Endothelial cell (in vitro differentiated cells): ENCODE results near the gene SLC28A3. TPM values are rescaled to one million over a fixed set of nuclear protein-coding genes. Genes with fewer than 3 reads are reported as not detected.
"Not testable (repeated sequence)": the region's sequence is repeated elsewhere in the genome, so short reads cannot be mapped to it uniquely, and the experiment has no call there.

ENCODE experiments used
- DNase-seq: peaks from one replicate; pipeline ENCODE4 v3.0.0; 2021; ENCODE audit warnings: low spot score
- H3K27ac Mint-ChIP-seq: one replicate; pipeline ENCODE4 v1.8.0; 2021; ENCODE audit warnings: mixed read lengths, inconsistent platforms; ENCODE audit not compliant: unreplicated experiment
- H3K27me3 Mint-ChIP-seq: one replicate; pipeline ENCODE4 v1.8.0; 2021; ENCODE audit warnings: mild to moderate bottlenecking, moderate library complexity, mixed read lengths, inconsistent platforms; ENCODE audit not compliant: unreplicated experiment
- H3K36me3 Mint-ChIP-seq: one replicate; pipeline ENCODE4 v1.8.0; 2021; ENCODE audit warnings: mild to moderate bottlenecking, low read depth, mixed read lengths, inconsistent platforms; ENCODE audit not compliant: unreplicated experiment
- H3K4me1 Mint-ChIP-seq: one replicate; pipeline ENCODE4 v1.8.0; 2021; ENCODE audit warnings: mild to moderate bottlenecking, mixed read lengths, inconsistent platforms; ENCODE audit not compliant: unreplicated experiment
- H3K4me3 Mint-ChIP-seq: one replicate; pipeline ENCODE4 v1.8.0; 2021; ENCODE audit warnings: mild to moderate bottlenecking, mixed read lengths, inconsistent platforms; ENCODE audit not compliant: unreplicated experiment
- H3K9me3 Mint-ChIP-seq: one replicate; pipeline ENCODE4 v1.8.0; 2021; ENCODE audit warnings: mixed read lengths, inconsistent platforms; ENCODE audit not compliant: unreplicated experiment
- long read RNA-seq: library from polyadenylated mRNA; unstranded; transcript quantifications from one replicate; pipeline ENCODE4 v2.0.0, GENCODE V29; 2020; ENCODE audit not compliant: unreplicated experiment
- total RNA-seq: library from RNA; stranded (reverse); fragmentation: NEBNext Ultra II Directional; extraction: Animal tissue kit (Norgen Biotek cat#: 25700); gene quantifications from one replicate; pipeline ENCODE4 v1.2.1, GENCODE V29; 2021; ENCODE audit not compliant: unreplicated experiment
- TF ChIP-seq, protein P1 (sequence below): fragments of 200-600 bp; sonication (generic); IDR thresholded peaks from one replicate; pipeline ENCODE4 v1.5.0; 2021; ENCODE audit warnings: antibody characterized with exemption; ENCODE audit not compliant: unreplicated experiment

SLC28A3 gene
- total RNA-seq = 0.26 TPM
- long read RNA-seq = 0 reads

DNA sequence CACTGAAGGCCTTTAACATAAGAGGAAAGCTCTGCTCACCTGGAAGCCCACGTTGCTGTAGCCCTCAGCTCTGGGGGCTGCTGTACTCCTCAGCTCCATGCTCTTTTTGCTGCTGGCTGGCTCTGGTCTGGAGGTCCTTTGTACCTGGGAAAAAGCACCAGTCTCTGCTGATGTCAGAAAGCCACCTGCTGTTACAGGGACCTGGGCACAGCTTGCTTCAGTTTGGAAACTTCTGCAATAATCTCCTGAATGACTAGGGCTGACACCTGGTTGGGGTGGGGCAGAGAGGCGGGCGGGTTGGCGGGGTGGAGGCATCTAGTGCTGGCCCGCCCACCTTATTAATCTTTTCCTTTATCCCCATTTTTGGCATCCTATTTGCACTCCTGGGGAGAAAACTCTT, at the start of gene SLC28A3:
Gene SLC28A3, minus strand, starts transcription at position 224 of the 400 bp plus-strand sequence. Its CDS starts 125 bp downstream, at position 99.
- no peaks in the 10 kb centered on the region for H3K4me1 Mint-ChIP-seq
- H3K4me3 Mint-ChIP-seq = no peak within 1 kb of the TSS
- TF ChIP-seq, protein P1, sequence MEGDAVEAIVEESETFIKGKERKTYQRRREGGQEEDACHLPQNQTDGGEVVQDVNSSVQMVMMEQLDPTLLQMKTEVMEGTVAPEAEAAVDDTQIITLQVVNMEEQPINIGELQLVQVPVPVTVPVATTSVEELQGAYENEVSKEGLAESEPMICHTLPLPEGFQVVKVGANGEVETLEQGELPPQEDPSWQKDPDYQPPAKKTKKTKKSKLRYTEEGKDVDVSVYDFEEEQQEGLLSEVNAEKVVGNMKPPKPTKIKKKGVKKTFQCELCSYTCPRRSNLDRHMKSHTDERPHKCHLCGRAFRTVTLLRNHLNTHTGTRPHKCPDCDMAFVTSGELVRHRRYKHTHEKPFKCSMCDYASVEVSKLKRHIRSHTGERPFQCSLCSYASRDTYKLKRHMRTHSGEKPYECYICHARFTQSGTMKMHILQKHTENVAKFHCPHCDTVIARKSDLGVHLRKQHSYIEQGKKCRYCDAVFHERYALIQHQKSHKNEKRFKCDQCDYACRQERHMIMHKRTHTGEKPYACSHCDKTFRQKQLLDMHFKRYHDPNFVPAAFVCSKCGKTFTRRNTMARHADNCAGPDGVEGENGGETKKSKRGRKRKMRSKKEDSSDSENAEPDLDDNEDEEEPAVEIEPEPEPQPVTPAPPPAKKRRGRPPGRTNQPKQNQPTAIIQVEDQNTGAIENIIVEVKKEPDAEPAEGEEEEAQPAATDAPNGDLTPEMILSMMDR = no peak
- H3K27ac Mint-ChIP-seq = no peak within 1 kb of the TSS
- H3K9me3 Mint-ChIP-seq = no peaks in the 10 kb centered on the region
- no peak for DNase-seq
- H3K27me3 Mint-ChIP-seq = peaks cover 3% of the 10 kb centered on the region
- H3K36me3 Mint-ChIP-seq = no peaks in the 10 kb centered on the region

DNA sequence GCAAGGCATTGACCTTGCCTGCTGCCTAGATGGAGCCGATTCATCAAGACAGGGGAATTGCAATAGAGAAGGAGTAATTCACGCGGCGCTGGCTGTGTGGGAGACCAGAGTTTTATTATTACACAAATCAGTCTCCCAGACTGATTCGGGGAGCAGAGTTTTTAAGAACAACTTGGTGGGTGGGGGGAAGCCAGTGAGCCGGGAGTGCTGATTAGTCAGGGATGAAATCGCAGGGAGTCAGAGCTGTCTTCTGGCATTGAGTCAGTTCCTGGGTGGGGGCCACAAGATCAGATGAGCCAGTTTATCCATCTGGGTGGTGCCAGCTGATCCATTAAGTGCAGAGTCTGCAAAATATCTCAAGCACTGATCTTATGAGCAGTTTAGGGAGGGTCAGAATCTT, 49.7 kb upstream of the SLC28A3 start:
- H3K9me3 Mint-ChIP-seq, H3K27ac Mint-ChIP-seq, H3K36me3 Mint-ChIP-seq, H3K4me3 Mint-ChIP-seq, H3K4me1 Mint-ChIP-seq, H3K27me3 Mint-ChIP-seq, DNase-seq: not testable (repeated sequence)

DNA sequence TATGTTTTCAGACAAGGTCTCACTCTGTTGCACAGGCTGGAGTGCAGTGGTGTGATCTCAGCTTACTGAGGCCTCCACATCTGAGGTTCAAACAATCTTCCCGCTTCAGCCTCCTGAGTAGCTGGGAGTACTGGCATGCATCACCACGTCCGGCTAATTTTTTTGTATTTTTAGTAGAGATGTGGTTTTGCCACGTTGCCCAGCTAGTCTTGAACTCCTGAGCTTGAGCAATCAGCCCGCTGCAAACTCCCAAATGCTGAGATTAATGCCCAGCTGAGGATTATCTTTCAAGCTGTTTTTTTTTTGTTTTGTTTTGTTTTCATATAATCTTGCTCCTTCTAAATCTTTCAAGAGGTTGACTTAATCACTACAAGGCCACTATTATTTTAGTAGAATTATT, 47.3 kb upstream of the SLC28A3 start:
- Mint-ChIP-seq H3K9me3 (no peaks in the 10 kb centered on the region), H3K27me3 (peaks cover 1% of the 10 kb centered on the region), H3K4me3 (no peak overlapping the region), H3K4me1 (no peaks in the 10 kb centered on the region), H3K36me3 (no peaks in the 10 kb centered on the region), H3K27ac (no peak overlapping the region)
- TF ChIP-seq, protein P1 = no peak
- DNase-seq = no peak

DNA sequence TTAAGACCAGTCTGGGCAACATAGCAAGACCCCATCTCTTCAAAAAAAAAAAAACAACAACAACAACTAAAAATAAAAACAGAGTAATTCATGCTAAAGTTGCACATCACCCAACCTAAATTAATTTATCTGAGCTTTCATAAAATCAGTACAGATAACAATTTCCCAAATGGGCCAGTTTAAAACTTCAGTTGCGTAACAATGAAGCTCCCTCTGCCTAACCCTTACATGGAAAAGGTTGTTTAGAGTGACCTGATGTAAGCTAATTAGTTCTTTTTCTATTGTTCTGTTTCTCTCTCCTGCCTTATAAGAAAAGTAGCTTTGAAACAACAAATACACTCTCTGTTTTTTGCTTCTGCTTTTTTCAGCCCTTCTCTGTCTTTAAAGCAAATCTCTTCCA, 46.2 kb upstream of the SLC28A3 start:
- H3K4me1 Mint-ChIP-seq = no peaks in the 10 kb centered on the region

GRCh38 chr9:84385386-84386040, 45.0 kb upstream of the SLC28A3 start:
- Mint-ChIP-seq H3K4me3 (no peak overlapping the region), H3K9me3 (no peaks in the 10 kb centered on the region), H3K4me1 (no peaks in the 10 kb centered on the region), H3K27me3 (peaks cover 1% of the 10 kb centered on the region), H3K27ac (no peak overlapping the region), H3K36me3 (no peaks in the 10 kb centered on the region)
- TF ChIP-seq, protein P1 = no peak
- DNase-seq = no peak

More for the DNA sequence above, 46.2 kb upstream of the SLC28A3 start:
- DNase-seq = no peak
- H3K4me3 Mint-ChIP-seq = no peak overlapping the region
- no peaks in the 10 kb centered on the region for H3K9me3 Mint-ChIP-seq
- H3K36me3 Mint-ChIP-seq = no peaks in the 10 kb centered on the region
- H3K27me3 Mint-ChIP-seq = peaks cover 1% of the 10 kb centered on the region
- H3K27ac Mint-ChIP-seq = no peak overlapping the region
- TF ChIP-seq, protein P1 = no peak
